ENCODE results near the gene CCDC187.

DNA sequence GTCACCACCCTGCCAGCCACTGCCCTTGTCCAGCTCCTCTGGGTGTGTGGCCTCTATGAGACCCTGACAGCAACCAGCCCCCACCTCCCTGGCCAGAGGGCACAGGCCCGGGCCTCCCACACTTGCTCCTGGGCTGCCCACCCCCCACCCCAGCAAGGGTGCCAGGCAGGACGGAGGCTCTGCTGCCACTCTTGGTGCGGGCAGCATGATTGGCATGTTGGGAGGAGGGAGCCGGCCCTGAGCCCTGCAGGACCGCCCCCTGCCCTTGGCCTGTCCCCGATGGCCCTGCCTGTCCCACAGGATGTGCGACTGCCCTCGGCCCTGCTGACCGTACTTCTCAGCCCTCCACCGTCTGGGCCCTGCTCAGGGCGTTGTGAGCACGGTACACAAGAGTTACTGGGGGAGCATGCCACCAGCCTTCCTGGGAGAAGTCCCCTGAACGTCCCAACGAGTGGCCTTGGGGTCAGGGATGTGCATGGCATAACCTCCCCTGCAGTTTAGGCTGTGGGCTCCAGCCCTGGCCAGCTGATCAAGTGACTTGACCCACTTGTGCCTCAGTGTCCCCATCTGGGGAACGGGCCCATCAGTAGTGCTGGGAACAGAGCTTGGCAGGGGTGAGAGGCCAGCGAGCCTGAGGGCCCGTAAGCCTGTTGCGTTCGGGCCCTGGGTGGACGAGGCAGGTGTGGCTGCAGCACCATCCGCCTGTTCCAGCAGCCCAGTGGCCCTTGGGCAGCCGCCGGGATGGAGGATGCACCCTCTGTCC is 39.4 kb upstream of the CCDC187 start:
- TF ChIP-seq, protein P1, sequence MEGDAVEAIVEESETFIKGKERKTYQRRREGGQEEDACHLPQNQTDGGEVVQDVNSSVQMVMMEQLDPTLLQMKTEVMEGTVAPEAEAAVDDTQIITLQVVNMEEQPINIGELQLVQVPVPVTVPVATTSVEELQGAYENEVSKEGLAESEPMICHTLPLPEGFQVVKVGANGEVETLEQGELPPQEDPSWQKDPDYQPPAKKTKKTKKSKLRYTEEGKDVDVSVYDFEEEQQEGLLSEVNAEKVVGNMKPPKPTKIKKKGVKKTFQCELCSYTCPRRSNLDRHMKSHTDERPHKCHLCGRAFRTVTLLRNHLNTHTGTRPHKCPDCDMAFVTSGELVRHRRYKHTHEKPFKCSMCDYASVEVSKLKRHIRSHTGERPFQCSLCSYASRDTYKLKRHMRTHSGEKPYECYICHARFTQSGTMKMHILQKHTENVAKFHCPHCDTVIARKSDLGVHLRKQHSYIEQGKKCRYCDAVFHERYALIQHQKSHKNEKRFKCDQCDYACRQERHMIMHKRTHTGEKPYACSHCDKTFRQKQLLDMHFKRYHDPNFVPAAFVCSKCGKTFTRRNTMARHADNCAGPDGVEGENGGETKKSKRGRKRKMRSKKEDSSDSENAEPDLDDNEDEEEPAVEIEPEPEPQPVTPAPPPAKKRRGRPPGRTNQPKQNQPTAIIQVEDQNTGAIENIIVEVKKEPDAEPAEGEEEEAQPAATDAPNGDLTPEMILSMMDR (conservative IDR thresholded peaks at IDR 0.05), result no peak
- no peak for TF ChIP-seq ZFX (IDR thresholded peaks at IDR 0.05)
